WI38 (cell line): ENCODE data around the gene PLPPR1.

Experiments
- H3K4me3 ChIP-seq: 2 replicates; pipeline ENCODE4 v1.5.1; 2011; ENCODE audit warnings: low read depth, mild to moderate bottlenecking, control low read depth, low read length
- CTCF ChIP-seq: IDR thresholded peaks from 2 replicates; pipeline ENCODE4 v1.5.1; 2012; ENCODE audit warnings: low read depth, mild to moderate bottlenecking, control low read depth, low read length

Gene PLPPR1

DNA sequence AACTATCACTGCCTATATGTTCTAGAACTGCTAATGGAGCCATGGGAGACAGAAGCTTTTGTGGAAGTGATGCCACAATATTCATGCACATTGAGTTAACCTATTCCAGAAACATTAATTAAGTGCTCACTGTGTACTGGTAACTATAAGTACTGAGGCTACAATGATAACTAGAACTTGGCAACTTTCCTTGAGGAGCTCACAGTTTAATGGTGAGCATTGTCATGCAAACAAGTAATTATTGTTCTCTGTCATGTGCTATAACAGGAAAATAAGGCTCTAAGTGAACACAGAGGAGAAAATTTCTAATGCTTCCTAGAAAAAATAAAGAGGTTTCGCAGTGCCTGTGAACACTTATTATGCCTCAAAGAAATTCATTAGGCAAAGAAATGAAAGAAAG is 214.1 kb downstream of the PLPPR1 start:
- TF ChIP-seq CTCF = no peak
- no peak overlapping the region for H3K4me3 ChIP-seq

DNA sequence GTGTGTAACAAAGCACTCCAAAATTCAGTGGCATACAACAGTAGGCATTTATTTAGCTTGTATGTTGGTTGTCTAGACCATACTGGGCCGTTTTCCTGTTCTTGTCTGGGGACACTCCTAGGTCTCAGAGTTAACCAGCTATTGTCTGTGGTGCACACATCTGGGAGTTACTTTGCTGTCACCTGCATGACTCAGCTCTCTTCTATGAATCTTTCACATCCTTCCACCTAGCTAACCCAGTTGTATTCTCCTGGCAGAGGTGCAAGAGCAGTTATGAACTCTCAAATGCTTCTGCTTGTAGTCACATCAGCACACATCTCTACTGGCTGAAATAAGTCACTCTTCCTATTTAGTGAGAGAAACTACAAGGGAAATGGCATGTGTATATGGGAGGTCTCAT is 218.2 kb downstream of the PLPPR1 start:
- H3K4me3 ChIP-seq = no peak overlapping the region
- TF ChIP-seq CTCF = no peak

DNA sequence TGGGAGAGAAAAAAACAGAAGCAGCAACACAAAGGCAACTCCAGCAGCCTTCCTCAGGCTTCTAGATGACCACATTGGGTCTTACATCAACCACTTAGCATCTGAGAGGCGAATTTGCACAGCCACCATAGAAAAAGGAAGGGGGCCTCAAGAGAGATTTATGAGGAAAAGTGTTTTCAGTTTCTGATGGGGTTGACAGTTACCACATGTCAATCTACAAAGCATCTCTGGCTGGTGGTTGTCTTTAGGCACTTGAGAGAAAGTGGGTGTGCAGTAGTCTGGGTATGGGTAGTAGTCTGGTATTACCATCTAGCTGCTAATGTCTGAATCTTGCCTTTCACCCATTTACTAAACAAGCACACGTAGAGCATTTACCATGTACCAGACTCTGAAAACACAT is 218.8 kb downstream of the PLPPR1 start:
- no peak overlapping the region for H3K4me3 ChIP-seq

DNA sequence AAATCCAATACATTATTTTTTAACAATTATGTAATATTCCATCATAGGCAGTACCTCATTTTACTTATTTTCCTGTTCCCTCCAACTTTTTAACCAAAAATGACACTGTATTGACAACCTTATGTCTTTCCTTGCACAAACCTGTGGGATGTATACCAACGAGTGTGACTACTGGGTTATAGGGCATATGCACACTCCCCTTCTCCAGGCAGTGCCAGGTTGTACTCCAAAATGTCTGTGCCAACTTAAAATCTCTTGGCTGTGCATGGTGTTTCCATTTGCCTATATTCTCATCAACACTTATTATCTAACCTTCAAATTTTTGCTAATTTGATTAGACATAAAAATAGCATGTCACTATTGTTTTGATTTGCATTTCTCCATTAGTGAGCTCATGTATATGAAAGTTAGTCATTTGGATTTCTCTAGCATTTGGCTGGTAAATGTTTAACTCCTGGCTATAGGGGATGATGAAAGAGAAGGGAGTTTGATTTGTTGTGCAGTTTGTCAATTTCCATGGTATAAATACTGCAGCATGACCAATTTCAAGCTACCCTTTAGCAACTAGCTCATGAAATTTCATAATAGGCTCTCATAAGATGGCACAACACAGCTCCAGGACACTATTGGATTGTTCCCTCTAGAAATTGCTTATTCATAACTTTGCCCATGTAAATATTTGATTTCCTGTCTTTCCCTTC is 226.4 kb downstream of the PLPPR1 start:
- no peak overlapping the region for H3K4me3 ChIP-seq
- TF ChIP-seq CTCF = no peak

More for the DNA sequence above, 218.8 kb downstream of the PLPPR1 start:
- no peak for TF ChIP-seq CTCF

GRCh38 chr9:101264727-101265126 is 236.2 kb downstream of the PLPPR1 start:
- no peak overlapping the region for H3K4me3 ChIP-seq
- TF ChIP-seq CTCF = no peak

- TF ChIP-seq CTCF = no peak
- no peak overlapping the region for H3K4me3 ChIP-seq
Measured at GRCh38 chr9:101265261-101265660, 236.7 kb downstream of the PLPPR1 start.

GRCh38 chr9:101268426-101268825 is 239.9 kb downstream of the PLPPR1 start:
- H3K4me3 ChIP-seq = no peak overlapping the region
- no peak for TF ChIP-seq CTCF
